Endothelial cell of umbilical vein (primary cell): Measurements from ENCODE around the gene PLEKHA5. TPM values are rescaled to one million over a fixed set of nuclear protein-coding genes. Genes with fewer than 3 reads are reported as not detected.

Experiments used
- BruUV-seq: library from RNA; stranded (reverse); fragments of 400-500 nt; replicated peaks from 2 replicates; lab custom pipeline; 2021; lab: Mats Ljungman, UMichigan
- CTCF ChIA-PET: fragments of 300-600, 350-600 bp; sonication (Branson Sonifier 250); formaldehyde crosslinking; loops from one replicate; lab custom pipeline; 2021; ENCODE audit warnings: antibody characterized with exemption, inconsistent platforms; lab: Charles Lee
- POLR2A ChIA-PET: fragments of 300-600, 350-600 bp; sonication (Branson Sonifier 250); formaldehyde crosslinking; loops from one replicate; lab custom pipeline; 2021; ENCODE audit warnings: antibody characterized with exemption, inconsistent platforms; lab: Charles Lee
- DNase-seq: peaks from one replicate; pipeline ENCODE4 v3.0.0-alpha.2; 2011; ENCODE audit warnings: low read depth, low spot score
- FAIRE-seq: peaks from 2 replicates; lab custom pipeline; 2011; peaks lifted over from hg19 to GRCh38; lab: Jason Lieb, UNC
- H2AFZ ChIP-seq: 2 replicates; pipeline ENCODE4 v1.6.0; 2012; ENCODE audit warnings: low read depth, low read length, control low read depth, inconsistent platforms
- H3K27ac ChIP-seq: 2 replicates; pipeline ENCODE4 v1.5.1; 2011; ENCODE audit warnings: low read depth, mild to moderate bottlenecking, control low read depth, low read length, moderate library complexity; ENCODE audit not compliant: insufficient read depth
- H3K27me3 ChIP-seq, 2 experiments: 2 replicates each; pipeline versions ENCODE4 v1.6.0 to v1.6.1; 2011; ENCODE audit warnings: low read length in 2 of 2, mixed read lengths in 1 of 2; ENCODE audit not compliant: control insufficient read depth in 2 of 2, insufficient read depth in 2 of 2
- H3K36me3 ChIP-seq, 2 experiments: 2 replicates in 1 of 2; 3 replicates in 1 of 2; pipeline ENCODE4 v1.5.1; 2011; ENCODE audit warnings: low read length in 2 of 2, mild to moderate bottlenecking in 1 of 2, moderate library complexity in 1 of 2; ENCODE audit not compliant: control insufficient read depth in 2 of 2, insufficient read depth in 2 of 2; ENCODE audit errors: extremely low read depth in 1 of 2
- H3K4me1 ChIP-seq: 3 replicates; pipeline ENCODE4 v1.5.1; 2011; ENCODE audit warnings: mild to moderate bottlenecking, low read length; ENCODE audit not compliant: control insufficient read depth, insufficient read depth; ENCODE audit errors: extremely low read depth
- H3K4me2 ChIP-seq: 2 replicates; pipeline ENCODE4 v1.6.1; 2011; ENCODE audit warnings: low read length, control low read depth, mixed read lengths; ENCODE audit not compliant: insufficient read depth
- H3K4me3 ChIP-seq, 3 experiments: fragments of 200-600 bp in 1 of 3; sonication (generic), shearing (Covaris generic) in 1 of 3; replicated peaks in 1 of 3; 2 replicates each; pipeline ENCODE4 v1.5.1; 2011 to 2016; ENCODE audit warnings: control low read depth in 3 of 3, low read length in 3 of 3, mild to moderate bottlenecking in 2 of 3, inconsistent platforms in 1 of 3, low read depth in 1 of 3, moderate library complexity in 1 of 3; ENCODE audit not compliant: insufficient read depth in 1 of 3
- H3K79me2 ChIP-seq: 2 replicates; pipeline ENCODE4 v1.6.0; 2012; ENCODE audit warnings: low read length, inconsistent platforms; ENCODE audit not compliant: control insufficient read depth, insufficient read depth
- H3K9ac ChIP-seq: replicated peaks from 2 replicates; pipeline ENCODE3; 2011; ENCODE audit warnings: low read length, control low read depth; ENCODE audit not compliant: insufficient read depth; ENCODE audit errors: extremely low read depth
- H3K9me1 ChIP-seq: replicated peaks from 3 replicates; pipeline ENCODE4 v1.6.0; 2011; ENCODE audit warnings: mild to moderate bottlenecking, low read length; ENCODE audit not compliant: control insufficient read depth, insufficient read depth; ENCODE audit errors: extremely low read depth
- H3K9me3 ChIP-seq: replicated peaks from 2 replicates; pipeline ENCODE4 v1.5.1; 2012; ENCODE audit warnings: low read length, inconsistent platforms; ENCODE audit not compliant: control insufficient read depth, insufficient read depth
- H4K20me1 ChIP-seq: replicated peaks from 2 replicates; pipeline ENCODE3; 2011; ENCODE audit warnings: mild to moderate bottlenecking, low read length; ENCODE audit not compliant: control insufficient read depth, insufficient read depth; ENCODE audit errors: extremely low read depth
- EZH2 ChIP-seq: IDR thresholded peaks from 2 replicates; pipeline ENCODE4 v1.6.1; 2012; ENCODE audit warnings: borderline replicate concordance, low read depth, mild to moderate bottlenecking, moderate library complexity, low read length, inconsistent platforms; ENCODE audit not compliant: severe bottlenecking
- FOS ChIP-seq: IDR thresholded peaks from 2 replicates; pipeline ENCODE4 v1.6.1; 2011; ENCODE audit warnings: mild to moderate bottlenecking, low read length, moderate library complexity, borderline replicate concordance; ENCODE audit not compliant: insufficient read depth
- GATA2 ChIP-seq: IDR thresholded peaks from 2 replicates; pipeline ENCODE4 v1.7.0; 2011; ENCODE audit warnings: low read depth, mild to moderate bottlenecking, moderate library complexity, mixed read lengths, low read length; ENCODE audit not compliant: insufficient read length, insufficient read depth
- MYC ChIP-seq: IDR thresholded peaks from one replicate; pipeline ENCODE4 v1.6.1; 2011; ENCODE audit warnings: mild to moderate bottlenecking, low read depth, low read length
- POLR2A ChIP-seq: IDR thresholded peaks from 2 replicates; pipeline ENCODE4 v1.6.1; 2012; ENCODE audit warnings: low read depth, mild to moderate bottlenecking, control low read depth, low read length
- POLR2AphosphoS5 ChIP-seq: IDR thresholded peaks from 2 replicates; pipeline ENCODE4 v1.6.1; 2012; ENCODE audit warnings: low read depth, mild to moderate bottlenecking, control low read depth, low read length, moderate library complexity; ENCODE audit not compliant: insufficient read depth
- dilution Hi-C: fragments of 300-500 bp; cut with MboI; formaldehyde crosslinking; loops from one replicate; pipeline ENCODE4 v1.15.0; 2019; ENCODE audit warnings: low sequenced_read_pairs; ENCODE audit not compliant: extremely low pct_ligation_motif_present
- intact Hi-C: fragments of 100-400 bp; cut with micrococcal nuclease; formaldehyde crosslinking; loops from one replicate; pipeline ENCODE4 v1.10.0; 2022
- polyA plus RNA-seq, 4 experiments: library from polyadenylated mRNA; depleted of rRNA in 3 of 4; stranded (reverse) in 3 of 4; unstranded in 1 of 4; fragments of >200 nt; gene quantifications; 2 replicates each; pipeline versions ENCODE4 v1.2.1 to v1.2.3, GENCODE V29; 2011 to 2012; ENCODE audit warnings: missing spikeins in 1 of 4
- total RNA-seq: library from RNA; stranded (reverse); gene quantifications from 2 replicates; pipeline ENCODE4 v1.2.3, GENCODE V29; 2021
- TF ChIP-seq, protein P1 (sequence below): IDR thresholded peaks from 2 replicates; pipeline ENCODE4 v1.6.1; 2011; ENCODE audit not compliant: insufficient read depth, insufficient read length
- TF ChIP-seq, protein P2 (sequence below), 2 donors: IDR thresholded peaks; 1 replicate in 1 of 2; 2 replicates in 1 of 2; pipeline ENCODE4 v1.5.1; 2011; ENCODE audit warnings: low read length in 2 of 2, mild to moderate bottlenecking in 2 of 2, moderate library complexity in 2 of 2, control low read depth in 1 of 2, inconsistent platforms in 1 of 2, low read depth in 1 of 2; ENCODE audit not compliant: insufficient read depth in 1 of 2; ENCODE audit errors: extremely low read depth in 1 of 2

The PLEKHA5 gene
- total and polyA plus RNA-seq, 2 donors (not counting 3 experiments of a cell fraction or from before 2014, with no cell fraction given): 2.5 to 12.7 TPM

- Histone ChIP-seq H3K36me3 (no peaks in the 10 kb centered on the region), H3K9me3 (no peaks in the 10 kb centered on the region), H3K4me3 (no peak overlapping the region), H3K79me2 (no peaks in the 10 kb centered on the region), H3K4me1 (peaks cover 9% of the 10 kb centered on the region), H2AFZ (no peak overlapping the region), H3K9ac (no peak overlapping the region), H3K27ac (no peak overlapping the region), H4K20me1 (no peaks in the 10 kb centered on the region), H3K4me2 (no peak overlapping the region), H3K9me1 (no peaks in the 10 kb centered on the region), H3K27me3 (no peaks in the 10 kb centered on the region)
- no TSS peak for BruUV-seq
- intact Hi-C loops: loop anchor here (2.0 kb wide), 1 partner anchor 83 kb away; no protein-coding TSS in a partner anchor
- POLR2A ChIA-PET: no interaction called here
- no peak for DNase-seq
- dilution Hi-C loops: no loop called here
- TF ChIP-seq GATA2: no peak
- TF ChIP-seq, protein P1, sequence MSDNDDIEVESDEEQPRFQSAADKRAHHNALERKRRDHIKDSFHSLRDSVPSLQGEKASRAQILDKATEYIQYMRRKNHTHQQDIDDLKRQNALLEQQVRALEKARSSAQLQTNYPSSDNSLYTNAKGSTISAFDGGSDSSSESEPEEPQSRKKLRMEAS: no peak
- TF ChIP-seq MYC: no peak
- TF ChIP-seq, protein P2, sequence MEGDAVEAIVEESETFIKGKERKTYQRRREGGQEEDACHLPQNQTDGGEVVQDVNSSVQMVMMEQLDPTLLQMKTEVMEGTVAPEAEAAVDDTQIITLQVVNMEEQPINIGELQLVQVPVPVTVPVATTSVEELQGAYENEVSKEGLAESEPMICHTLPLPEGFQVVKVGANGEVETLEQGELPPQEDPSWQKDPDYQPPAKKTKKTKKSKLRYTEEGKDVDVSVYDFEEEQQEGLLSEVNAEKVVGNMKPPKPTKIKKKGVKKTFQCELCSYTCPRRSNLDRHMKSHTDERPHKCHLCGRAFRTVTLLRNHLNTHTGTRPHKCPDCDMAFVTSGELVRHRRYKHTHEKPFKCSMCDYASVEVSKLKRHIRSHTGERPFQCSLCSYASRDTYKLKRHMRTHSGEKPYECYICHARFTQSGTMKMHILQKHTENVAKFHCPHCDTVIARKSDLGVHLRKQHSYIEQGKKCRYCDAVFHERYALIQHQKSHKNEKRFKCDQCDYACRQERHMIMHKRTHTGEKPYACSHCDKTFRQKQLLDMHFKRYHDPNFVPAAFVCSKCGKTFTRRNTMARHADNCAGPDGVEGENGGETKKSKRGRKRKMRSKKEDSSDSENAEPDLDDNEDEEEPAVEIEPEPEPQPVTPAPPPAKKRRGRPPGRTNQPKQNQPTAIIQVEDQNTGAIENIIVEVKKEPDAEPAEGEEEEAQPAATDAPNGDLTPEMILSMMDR (IDR thresholded peaks at IDR 0.05; ENCODE audit: extremely low read depth in 1 of 2, insufficient read depth in 1 of 2, low read depth in 1 of 2, low read length in 2 of 2): no peak
- TF ChIP-seq POLR2A: no peak
- no peak for TF ChIP-seq POLR2AphosphoS5
- TF ChIP-seq EZH2: no peak
- no peak for TF ChIP-seq FOS
- no peak for FAIRE-seq
- CTCF ChIA-PET: interaction anchor here (1.4 to 2.0 kb wide), 4 partner anchors 10 to 761 kb away, joined by 3 to 13 read pairs (median 5); no protein-coding TSS in a partner anchor
Observed at GRCh38 chr12:19191563-19191962, 62.0 kb downstream of the PLEKHA5 start.
